HG03196 (cell line): ENCODE measurements around the gene SCAMP3.
"Not testable (repeated sequence)": the region's sequence is repeated elsewhere in the genome, so short reads cannot be mapped to it uniquely, and the experiment has no call there.

Experiments
- ATAC-seq: cut with Tn5 transposase; IDR thresholded peaks from one replicate; pipeline ENCODE4 v1.9.1; 2021; ENCODE audit not compliant: unreplicated experiment

SCAMP3 gene

DNA sequence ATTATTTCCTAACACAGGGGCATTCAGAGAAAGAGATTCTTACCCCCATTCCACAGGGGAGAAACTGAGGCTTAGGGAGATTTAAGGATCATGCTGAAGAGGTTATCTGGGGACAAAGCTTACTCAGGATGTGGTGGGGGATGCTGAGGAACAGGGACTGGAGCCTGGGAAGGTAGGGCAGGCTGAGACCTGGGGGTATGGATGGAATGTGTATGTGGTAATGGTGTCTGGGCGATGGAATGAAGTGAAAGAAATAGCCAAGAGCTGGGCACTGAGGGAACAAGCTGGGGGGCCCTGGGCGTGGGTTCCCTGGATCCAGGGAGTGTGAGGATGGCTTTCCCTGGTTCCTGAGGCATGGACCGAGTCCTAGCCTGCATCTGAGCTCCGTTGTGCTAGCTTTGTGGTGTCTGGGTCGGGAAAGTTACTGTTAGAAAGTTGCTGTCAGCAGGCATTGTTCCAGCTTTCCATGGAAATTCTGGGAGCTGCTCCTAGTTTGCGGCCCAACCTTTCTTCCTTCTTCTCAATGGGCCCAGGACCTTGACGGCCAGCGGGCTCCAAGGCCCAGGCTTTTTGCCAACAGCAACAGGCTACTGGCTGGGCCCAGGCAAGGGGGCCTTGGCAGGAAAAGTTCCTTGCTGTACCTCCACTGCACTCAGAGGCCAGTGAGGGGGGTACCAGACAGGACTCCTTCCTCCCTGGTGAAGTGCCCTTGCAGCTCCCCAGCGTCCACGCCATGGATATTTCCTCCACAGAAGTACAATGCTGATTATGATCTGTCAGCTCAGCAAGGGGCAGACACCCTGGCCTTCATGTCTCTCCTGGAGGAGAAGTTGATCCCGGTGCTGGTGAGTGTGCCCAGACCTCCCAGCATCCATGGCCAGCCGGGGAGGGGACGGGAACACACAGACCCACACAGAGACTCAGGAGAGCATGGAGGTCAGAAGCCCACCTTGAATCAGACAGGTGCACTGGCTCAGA is 29.9 kb downstream of the SCAMP3 start:
- ATAC-seq, result not testable (repeated sequence)

DNA sequence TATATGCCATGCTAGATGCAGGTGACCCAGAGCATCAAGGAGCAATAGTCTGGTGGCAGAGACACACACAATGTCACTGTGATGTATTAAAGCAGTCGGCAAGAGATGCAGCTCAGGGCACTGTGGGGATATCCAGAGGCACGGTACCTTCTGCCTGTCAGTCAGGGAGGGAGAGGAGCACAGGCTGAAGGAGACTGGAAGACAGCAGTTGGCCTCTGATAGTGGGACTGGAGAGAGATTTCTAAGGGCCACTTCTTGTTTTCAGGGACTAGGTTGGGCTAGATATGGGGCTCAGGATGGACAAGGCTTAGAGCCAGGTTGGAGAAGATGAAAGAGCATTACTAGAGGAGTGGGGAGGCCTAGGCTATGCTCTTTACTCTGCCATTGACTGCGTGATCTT is 30.9 kb downstream of the SCAMP3 start:
- ATAC-seq, result not testable (repeated sequence)

DNA sequence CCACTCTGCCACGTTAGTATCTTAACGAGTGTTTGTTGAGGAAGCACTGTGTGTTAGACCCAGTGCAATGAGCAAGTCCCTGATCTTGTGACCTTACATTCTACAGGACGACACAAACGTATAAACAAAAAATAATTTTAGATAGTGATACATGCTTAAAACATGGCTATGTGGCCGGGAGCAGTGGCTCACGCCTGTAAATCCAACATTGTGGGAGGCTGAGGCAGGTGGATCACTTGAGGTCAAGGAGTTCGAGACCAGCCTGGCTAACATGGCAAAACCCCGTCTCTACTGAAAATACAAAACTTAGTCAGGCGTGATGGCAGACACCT is 34.1 kb downstream of the SCAMP3 start:
- ATAC-seq, result no peak

DNA sequence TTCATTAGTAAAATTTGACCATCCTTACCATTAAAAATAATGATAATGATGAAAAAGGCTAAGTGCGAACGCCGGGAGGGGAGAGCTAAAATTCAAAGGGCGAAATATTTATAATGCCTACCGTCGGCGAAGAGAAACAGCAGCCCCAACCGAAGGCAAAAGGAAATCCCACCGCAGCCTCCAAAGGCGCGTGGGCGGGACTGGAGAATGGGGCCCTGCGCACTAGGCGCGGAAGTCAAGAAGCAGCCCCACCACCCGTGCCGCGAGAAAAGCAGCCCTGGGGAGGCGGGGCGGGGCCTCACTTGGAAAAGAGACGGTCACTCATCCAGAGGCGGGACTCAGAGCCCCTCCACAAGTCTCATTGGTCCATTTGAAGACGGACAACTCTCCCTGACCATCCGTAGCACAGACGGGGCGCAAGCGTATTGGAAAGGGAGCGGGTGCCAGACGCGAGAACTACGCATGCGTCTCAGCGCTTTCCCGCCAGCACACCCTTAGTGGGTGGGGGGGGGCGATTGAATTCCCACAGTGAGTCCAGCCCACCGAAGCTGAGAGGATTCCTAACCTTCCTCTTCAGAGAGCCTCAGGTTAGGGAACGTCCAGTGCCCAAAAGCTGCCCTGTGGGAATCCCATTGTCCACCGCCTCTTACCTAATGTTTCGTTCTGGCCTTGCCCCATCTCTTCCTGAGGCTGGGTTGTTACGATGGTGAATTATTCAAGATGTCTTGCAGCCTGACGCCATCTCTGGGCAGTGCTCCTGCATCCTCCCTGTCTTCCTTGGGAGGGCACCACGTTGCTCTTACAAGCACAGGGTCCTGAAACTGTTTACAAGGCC is 34.7 kb downstream of the SCAMP3 start:
- ATAC-seq, result peak; percentile 88

DNA sequence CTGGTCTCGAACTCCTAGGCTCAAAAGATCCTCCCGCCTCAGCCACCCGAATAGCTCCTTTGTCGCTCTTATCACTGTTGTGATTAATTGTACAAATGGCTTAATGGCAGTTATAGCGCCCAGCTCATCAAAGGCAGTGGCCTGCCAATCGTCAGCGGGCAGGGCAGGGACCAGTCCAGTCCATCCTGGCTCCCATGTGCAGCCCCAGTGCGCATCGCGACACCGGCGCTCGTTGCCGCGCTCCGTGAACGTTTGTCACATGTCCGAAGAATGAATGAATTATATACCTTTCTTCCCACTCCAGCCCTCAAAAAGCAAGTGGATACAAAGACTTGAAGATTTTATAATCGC is 35.3 kb downstream of the SCAMP3 start:
- peak; percentile 15 for ATAC-seq

DNA sequence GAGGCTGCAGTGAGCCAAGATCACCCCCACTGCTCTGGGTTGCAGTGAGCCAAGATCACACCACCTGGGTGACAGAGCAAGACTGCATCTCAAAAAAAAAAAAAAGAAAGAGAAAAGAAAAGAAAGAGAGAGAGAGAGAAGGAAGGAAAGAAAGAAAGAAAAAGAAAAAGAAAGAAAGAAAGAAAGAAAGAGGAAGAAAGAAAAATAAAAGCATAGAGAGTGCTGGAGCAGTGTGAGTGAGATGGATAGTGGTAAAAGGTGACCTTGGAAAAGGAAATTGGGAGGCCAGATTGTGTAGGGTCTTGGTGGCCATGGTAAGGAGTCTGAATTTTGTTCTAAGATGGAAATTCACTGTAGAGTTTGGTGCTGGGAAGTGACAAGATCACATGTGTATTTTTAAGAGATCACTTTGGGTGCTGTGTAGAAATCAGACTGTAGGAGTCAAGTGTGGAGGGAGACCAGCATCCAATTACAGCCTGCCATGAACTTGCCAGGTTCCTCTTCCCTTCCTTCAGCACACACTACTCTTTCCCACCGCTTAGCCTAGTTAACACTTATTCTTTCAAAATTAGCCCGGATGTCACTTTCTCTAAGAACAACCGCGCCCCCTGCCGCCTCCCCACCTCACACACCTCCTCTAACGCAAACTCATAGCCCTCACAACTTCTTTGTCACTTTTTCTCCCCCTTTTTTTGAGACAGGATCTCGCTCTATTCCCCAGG is 35.8 kb downstream of the SCAMP3 start:
- peak; percentile 34 for ATAC-seq

DNA sequence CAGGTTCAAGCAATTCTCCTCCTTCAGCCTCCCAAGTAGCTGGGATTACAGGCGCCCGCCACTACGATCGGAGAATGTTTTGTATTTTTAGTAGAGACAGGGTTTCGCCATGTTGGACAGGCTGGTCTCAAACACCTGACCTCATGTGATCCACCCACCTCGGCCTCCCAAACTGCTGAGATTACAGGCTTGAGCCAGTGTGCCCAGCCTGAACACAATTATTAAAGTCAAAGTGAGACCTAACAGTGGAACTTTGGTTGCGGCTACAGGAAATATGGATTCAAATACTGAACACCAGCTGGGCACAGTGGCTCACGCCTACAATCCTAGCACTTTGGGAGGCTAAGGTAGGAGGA is 36.8 kb downstream of the SCAMP3 start:
- ATAC-seq, result not testable (repeated sequence)

DNA sequence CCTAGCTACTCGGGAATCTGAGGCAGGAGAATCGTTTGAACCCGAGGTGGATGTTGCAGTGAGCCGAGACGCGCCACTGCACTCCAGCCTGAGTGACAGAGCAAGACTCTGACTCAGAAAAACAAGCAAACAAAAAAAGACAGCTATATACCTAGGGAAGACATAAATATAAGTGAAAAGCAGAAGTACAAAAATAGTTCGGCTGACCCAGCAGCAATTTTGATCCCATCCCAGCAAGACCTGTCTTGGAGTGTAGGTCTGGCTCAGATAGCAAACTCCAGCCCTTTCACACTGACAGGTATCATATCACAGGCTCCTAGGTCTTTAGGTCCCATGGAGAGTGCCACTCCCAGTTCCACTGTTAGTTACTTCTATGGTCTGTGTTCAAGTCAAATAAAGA is 39.1 kb downstream of the SCAMP3 start:
- ATAC-seq, result no peak

DNA sequence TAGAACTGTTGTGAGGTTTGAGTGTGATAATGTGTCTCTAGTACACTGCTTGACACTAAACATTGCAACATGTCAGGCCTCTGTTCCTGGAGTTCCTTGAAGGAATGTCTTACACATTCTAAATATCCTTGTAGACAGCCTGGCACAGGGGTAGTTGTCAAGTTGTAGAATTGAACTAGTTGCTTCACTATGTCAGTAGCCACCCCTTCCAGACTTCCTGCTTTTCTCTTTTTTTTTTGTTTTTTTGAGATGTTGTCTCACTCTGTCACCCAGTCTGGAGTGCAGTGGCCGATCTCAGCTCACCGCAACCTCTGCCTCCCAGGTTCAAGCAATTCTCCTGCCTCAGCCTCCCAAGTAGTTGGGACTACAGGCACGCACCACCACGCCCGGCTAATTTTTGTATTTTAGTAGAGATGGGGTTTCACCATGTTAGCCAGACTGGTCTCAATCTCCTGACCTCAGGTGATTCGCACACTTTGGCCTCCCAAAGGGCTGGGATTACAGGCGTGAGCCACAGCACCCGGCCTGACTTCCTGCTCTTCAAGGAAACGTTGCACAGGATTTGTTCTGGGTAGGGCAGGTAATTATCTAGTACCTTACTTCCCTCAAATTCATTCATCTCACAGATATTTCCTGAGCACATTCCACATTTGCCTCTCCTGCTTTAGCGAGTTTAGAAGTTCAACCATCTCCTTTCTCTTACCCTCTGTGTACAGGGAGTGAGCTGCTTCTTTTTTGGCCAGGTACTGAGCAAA is 41.8 kb downstream of the SCAMP3 start:
- ATAC-seq, result not testable (repeated sequence)

DNA sequence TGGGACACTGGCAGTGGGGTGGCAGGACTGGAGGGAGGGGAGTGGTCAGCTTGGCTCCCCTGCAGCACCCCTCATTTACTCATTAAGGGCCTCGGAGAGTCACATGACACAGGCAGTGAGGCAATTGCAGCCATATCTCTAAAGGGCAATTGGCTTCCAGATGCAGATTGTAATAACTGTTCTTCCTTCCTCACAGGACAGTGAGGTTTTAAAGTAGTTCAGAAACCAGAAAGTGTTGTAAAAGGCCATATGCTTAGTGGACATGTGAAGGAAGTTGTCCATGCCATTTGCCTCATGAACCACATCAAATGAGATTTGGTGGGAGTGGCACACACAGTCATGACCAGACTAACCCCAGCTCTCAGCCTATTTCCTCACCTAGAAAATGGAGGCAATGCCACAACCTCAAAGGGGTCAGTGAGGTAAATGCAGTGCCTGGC is 42.5 kb downstream of the SCAMP3 start:
- ATAC-seq, result no peak

DNA sequence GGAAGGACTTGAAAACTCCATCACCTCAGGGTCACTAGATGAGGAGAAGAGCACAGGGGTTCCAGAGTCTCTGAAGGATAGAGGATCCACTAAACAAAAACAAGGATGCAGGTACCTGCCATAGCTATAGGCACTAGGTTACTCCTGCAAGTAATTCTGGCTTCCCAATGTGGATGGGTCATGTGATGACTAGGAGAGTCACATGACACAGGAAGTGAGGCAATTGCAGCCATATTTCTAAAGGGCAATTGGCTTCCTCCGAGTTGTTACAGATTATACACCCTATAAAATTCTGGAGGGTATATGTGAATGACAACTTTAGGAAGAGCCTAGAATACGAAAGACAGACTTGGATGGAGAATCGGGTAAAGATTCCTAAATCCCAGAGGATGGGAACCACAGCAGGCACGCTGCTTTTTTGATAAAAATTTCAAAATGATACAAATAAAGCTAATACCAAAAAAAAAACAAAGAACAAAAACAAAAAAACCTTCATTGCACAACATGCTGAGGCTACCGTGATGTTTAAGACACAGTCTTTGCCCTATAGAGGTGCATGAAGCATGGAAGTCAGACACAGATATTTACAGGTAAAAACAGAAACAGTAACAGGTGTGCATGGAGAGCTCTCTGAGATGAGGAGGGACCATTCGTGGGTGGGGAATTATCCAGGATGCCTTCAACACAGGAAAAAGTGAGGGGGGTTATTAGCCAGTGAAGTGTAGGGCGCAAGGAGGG is 43.1 kb downstream of the SCAMP3 start:
- ATAC-seq, result no peak

DNA sequence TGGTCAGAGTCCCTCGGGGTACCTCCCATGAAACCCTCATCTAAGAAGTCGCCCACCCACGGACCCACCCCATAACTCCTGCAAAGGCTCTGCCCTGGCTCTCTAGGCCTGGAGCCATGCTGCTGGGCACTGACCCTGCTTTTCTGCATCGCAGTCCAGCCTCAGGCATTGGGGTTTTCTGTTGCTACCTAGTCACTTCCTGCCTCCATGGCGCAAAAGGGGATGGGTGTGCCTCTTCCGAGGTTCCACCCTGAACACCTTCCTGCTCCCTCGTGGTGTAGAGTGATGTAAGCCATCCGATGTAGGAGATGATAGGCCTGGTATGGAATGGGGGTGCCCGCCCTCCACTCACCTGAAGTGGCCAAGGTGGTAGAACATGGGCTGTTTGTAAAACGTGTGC is 47.5 kb downstream of the SCAMP3 start:
- not testable (repeated sequence) for ATAC-seq

DNA sequence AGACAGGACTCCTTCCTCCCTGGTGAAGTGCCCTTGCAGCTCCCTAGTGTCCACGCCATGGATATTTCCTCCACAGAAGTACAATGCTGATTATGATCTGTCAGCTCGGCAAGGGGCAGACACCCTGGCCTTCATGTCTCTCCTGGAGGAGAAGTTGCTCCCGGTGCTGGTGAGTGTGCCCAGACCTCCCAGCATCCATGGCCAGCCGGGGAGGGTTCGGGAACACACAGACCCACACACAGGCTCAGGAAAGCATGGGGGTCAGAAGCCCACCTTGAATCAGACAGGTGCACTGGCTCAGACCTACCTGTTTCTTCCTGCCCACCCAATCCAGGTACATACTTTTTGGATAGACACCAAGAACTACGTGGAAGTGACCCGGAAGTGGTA is 50.1 kb downstream of the SCAMP3 start:
- not testable (repeated sequence) for ATAC-seq

DNA sequence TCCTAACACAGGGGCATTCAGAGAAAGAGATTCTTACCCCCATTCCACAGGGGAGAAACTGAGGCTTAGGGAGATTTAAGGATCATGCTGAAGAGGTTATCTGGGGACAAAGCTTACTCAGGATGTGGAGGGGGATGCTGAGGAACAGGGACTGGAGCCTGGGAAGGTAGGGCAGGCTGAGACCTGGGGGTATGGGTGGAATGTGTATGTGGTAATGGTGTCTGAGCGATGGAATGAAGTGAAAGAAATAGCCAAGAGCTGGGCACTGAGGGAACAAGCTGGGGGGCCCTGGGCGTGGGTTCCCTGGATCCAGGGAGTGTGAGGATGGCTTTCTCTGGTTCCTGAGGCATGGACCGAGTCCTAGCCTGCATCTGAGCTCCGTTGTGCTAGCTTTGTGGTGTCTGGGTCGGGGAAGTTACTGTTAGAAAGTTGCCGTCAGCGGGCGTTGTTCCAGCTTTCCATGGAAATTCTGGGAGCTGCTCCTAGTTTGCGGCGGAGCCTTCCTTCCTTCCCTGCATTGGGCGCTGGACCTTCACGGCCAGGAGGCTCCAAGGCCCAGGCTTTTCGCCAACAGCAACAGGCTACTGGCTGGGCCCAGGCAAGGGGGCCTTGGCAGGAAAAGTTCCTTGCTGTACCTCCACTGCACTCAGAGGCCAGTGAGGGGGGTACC is 50.6 kb downstream of the SCAMP3 start:
- not testable (repeated sequence) for ATAC-seq

DNA sequence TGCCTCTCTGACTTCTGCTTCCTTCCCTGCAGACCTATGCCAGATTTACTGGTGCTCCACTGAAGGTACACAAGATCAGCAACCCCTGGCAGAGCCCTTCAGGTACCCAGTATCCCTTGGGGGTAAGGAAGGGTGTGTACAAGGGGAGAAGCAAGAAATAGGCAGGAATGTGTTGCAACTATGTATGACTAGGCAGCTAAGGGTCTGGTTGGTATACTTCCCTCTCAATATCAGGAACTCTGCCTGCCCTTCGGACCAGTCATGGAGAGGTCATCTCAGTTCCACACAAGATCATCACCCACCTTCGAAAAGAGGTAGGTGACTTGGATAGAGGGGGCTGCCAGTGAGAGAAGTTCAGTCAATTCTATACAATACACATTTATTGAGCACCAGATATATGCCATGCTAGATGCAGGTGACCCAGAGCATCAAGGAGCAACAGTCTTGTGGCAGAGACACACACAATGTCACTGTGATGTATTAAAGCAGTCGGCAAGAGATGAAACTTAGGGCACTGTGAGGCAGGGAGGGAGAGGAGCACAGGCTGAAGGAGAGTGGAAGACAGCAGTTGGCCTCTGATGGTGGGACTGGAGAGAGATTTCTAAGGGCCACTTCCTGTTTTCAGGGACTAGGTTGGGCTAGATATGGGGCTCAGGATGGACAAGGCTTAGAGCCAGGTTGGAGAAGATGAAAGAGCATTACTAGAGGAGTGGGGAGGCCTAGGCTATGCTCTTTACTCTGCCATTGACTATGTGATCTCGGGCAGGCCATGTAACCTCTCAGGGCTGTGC is 51.7 kb downstream of the SCAMP3 start:
- ATAC-seq, result no peak

DNA sequence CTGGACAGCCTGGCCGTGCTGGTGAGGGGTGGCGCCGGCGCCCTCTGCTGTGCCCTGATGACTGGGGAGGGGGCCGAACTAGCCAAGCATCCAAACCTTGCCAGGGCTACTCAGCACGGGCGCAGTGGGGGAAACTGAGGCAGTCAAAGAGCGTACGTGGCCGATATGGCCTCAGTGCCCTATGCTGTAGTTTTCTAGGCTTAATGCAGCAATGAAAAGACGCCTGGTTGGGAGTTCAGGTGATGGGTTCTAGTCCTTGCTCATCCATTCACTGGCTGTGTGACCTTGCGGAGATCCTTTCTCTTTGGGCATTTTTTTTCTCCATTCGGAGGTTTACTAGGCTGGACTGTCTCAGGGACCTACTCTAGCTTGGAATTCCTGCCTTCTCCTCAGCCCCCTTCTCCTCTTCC is 52.8 kb downstream of the SCAMP3 start:
- ATAC-seq, result no peak

DNA sequence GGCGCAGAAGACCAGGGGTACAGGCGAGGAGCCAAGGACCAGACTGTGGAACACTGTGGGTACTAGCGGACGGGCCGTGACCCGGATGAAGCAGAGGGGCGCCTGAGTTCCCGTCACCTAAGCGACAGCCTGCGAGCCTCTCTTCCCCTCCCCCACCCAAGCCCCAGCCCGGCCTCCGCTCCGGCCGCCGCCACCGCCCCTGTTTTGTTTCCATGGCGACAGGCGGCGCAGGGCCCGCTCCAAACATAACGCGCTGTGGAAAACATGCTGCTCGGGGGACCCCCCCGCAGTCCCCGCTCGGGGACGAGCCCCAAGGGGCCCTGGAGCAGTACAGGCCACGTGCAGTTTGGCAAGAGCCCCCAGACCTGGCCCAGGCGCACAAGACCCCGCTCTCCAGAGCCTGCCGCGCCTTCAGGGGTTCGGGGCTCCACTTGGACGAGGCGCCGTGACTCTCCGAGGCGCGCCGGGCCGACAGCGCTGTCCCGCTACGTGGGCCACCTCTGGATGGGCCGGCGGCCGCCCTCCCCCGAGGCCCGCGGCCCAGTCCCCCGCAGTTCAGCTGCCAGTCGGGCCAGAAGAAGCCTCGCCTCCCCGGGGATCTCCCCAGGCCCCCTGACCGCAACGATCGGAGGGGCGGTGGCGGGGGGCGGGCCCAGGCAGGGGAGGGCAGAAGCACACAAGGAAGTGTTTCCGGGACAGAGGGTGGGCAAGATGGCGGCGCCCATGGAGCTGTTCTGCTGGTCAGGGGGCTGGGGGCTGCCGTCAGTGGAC is 53.4 kb downstream of the SCAMP3 start, which contains the start of gene MTX1:
Gene MTX1 (plus strand): TSS at position 155 of the 771 bp plus-strand sequence. CDS start 110 bp downstream, at position 265.
- peak; percentile 62 for ATAC-seq
